NCI-H345 treated with DMSO at 0.1 percent for 48 hours (cell line): ENCODE results near the gene TKFC.

Experiments used
- DNase-seq: peaks from one replicate; lab custom pipeline; 2025; ENCODE audit not compliant: unreplicated experiment; lab: John Stamatoyannopoulos, UW

Gene TKFC

DNA sequence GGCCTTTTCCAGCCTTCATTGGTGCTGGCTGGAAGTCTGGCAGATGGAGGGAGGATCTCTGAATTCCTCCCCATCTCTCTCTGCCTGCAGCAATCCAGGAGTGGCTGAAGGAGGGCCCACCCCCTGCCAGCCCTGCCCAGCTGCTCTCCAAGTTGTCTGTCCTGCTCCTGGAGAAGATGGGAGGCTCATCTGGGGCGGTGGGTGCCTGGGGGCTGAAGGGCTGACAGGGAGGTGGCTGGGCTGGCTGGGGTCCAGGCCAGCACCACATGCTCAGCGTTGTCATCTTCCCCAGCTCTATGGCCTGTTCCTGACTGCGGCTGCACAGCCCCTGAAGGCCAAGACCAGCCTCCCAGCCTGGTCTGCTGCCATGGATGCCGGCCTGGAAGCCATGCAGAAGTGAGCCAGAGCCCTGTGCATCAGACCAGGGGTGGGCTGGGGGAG, 12.2 kb downstream of the TKFC start:
- no peak for DNase-seq

- no peak for DNase-seq
Observed at GRCh38 chr11:61345954-61346843, 13.2 kb downstream of the TKFC start.

GRCh38 chr11:61347916-61348461, 15.0 kb downstream of the TKFC start:
- no peak for DNase-seq

- no peak for DNase-seq
Observed at GRCh38 chr11:61349189-61349751, 16.2 kb downstream of the TKFC start.

GRCh38 chr11:61349916-61350315, 16.9 kb downstream of the TKFC start:
- DNase-seq: no peak

- no peak for DNase-seq
Observed at GRCh38 chr11:61350336-61350735, 17.3 kb downstream of the TKFC start.

GRCh38 chr11:61350803-61351202, 17.8 kb downstream of the TKFC start:
- DNase-seq: no peak

DNA sequence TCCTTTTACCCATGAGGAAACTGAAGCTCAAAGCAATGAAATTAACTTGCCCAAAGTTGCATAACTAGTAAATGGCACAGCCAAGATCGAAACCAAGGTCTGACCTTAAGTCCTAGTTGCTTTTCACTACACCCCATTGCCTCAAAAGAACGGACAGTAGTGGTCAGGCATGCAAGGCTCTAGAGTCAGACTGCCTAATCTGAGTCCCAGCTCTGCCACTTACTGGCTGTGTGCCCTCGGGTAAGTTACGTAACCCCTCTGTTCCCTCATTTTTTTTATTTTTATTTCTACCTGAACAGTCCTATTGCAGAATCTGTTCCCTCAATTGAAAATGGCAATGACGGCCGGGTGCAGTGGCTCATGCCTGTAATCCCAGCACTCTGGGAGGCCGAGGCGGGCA, 19.0 kb downstream of the TKFC start:
- DNase-seq: no peak

DNA sequence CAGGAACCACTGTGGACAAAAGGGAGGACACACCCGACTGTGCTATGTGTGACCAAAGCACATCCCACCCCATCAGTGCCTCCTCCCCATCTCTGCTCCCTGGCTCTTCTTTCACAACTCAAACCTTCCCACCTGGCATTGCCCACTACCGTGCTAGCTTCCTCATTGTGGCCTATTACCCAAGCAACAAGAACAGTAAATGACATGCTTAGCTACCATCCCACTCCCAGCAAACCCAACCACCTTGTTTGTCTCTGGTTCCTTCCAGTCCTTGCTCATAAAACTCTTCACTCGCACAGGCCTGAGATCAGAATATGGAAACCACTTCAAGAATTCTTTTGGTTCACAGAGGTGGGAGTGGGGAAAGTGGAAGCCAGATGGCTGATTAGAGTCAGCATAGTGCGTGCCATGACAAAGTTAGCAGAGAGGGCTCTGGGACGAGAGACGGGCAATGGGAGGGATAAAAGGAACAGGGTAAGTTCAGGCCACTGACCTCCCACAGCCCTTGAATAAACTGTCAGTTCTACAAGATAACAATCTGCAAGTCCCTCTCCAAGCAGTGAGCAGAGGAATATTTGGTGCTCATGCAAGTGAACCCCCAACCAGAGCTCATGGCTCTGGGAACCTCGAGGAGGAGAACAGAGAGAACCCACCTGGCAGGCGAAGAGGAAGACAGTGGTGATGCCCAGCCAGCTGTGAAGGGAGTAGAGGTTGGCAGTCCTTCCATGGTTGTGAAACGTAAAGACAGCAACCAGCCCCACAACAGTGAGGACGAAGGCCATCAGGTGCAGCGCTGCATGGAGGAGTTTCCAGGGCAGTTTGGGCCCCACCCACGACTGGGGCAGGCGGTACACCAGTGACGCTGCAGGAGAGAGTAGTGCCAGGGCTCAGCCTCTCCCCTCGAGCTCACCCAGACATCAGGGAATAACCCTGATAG, 20.4 kb downstream of the TKFC start:
- DNase-seq: no peak

GRCh38 chr11:61354208-61354607, 21.2 kb downstream of the TKFC start:
- DNase-seq: no peak

DNA sequence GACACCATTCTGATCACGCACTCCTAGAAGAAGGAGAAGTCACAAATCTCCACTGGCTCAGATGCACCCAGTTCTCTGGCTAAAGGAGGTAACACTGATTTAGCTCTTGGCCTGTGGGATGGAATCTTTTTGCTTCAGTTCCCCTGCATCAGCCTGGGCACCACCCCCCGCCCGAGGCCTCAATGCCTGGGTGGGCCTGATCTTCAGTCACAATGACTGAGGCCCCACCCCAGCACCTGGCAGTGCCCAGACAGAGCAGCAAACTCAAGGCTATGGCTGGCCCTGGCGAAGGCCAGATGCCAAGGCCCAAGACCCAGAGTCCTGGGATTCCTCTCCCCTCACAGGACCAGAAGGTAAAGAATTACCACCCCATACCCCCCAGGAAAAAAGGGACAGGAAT, 23.7 kb downstream of the TKFC start:
- DNase-seq: no peak

- DNase-seq: no peak
Observed at GRCh38 chr11:61357233-61357893, 24.3 kb downstream of the TKFC start.

DNA sequence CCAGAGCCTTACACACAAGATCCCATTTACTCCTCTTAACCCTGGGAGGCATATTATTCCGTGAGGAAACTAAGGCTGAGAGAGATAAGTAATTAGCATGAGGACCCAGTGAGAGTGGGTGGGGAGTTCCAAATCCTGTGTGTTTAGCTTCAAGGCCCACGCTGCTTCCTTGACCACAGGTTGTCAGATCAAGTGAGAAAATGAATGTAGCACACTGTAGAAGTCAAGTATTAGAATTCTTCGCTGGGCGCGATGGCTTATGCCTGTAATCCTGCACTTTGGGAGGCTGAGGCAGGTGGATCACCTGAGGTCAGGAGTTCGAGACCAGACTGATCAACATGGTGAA, 24.8 kb downstream of the TKFC start:
- DNase-seq: no peak

GRCh38 chr11:61358566-61358965, 25.5 kb downstream of the TKFC start:
- DNase-seq: no peak

DNA sequence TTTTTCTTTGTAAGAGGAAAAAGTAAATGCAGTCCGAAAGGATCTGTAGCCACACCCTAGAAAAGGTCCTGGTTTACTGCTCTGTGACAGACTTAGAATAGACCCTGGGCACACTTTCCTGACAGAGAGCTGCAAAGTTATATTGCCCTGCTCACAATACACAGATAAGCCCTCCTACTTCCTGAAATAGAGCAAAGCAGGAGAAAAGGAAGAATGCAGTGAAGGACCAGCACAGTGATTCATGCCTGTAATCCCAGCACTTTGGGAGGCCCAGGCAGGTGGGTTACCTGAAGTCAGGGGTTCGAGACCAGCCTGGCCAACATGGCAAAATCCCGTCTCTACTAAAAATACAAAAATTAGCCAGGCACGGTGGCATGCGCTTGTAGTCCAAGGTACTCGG, 26.5 kb downstream of the TKFC start:
- no peak for DNase-seq

DNA sequence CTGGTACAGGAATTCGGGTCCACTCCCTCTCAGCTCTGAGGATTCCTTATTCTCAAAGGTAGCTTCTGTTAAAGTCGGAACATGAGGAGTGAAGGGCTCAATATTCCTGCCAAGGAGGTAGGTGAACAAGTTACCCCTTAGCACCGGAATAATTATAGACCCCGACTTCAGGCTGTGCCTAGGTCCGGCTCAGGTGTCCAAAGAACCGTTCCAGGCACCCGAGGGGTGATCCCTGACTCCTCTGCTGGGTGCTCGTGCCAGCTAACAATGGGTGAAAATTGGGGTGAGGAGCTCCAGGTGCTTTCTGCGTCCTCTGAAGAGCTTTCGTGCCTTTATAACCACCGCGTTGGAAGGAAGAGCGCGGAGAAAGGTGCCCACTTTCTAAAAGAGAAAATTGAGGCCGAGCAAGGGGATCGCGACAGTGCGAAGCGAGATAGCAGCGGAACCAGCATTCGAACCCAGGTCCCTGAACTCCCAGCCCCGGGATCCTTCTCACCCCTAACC, 28.3 kb downstream of the TKFC start:
- DNase-seq: no peak

GRCh38 chr11:61361741-61362541, 28.9 kb downstream of the TKFC start, which contains the start of the genes CYB561A3 and TMEM138:
TSS of gene CYB561A3 (minus strand) at chr11:61361882. CDS start at chr11:61356713, 5,169 bp downstream.
TSS of gene TMEM138 (plus strand) at chr11:61362374. CDS start at chr11:61364391, 2,017 bp downstream.
- DNase-seq: peak; percentile 88

GRCh38 chr11:61362542-61362875, 29.5 kb downstream of the TKFC start:
- no peak for DNase-seq

GRCh38 chr11:61364012-61364675, 31.1 kb downstream of the TKFC start:
- DNase-seq: no peak
